Memory B cell (primary cell): Measurements from ENCODE around the gene PARN.

Source experiments
- ATAC-seq: fragments of 150-1000 bp; cut with Tn5 transposase; 2 replicates; pipeline ENCODE4 v1.10.0; 2021; ENCODE audit warnings: low read depth, mild to moderate bottlenecking, moderate library complexity
- DNase-seq, 2 donors: peaks; one replicate each; pipeline ENCODE4 v3.0.0; 2022; ENCODE audit warnings: low spot score in 2 of 2
- H3K27ac Mint-ChIP-seq: one replicate; pipeline ENCODE4 v1.8.0; 2022; ENCODE audit warnings: mild to moderate bottlenecking, moderate library complexity, mixed read lengths
- H3K27me3 Mint-ChIP-seq: one replicate; pipeline ENCODE4 v1.8.0; 2022; ENCODE audit warnings: mixed read lengths
- H3K36me3 Mint-ChIP-seq: one replicate; pipeline ENCODE4 v1.8.0; 2022; ENCODE audit warnings: mild to moderate bottlenecking, mixed read lengths
- H3K4me1 Mint-ChIP-seq: one replicate; pipeline ENCODE4 v1.8.0; 2022; ENCODE audit warnings: mixed read lengths
- H3K4me3 Mint-ChIP-seq: one replicate; pipeline ENCODE4 v1.8.0; 2022; ENCODE audit warnings: mild to moderate bottlenecking, moderate library complexity, mixed read lengths
- H3K9me3 Mint-ChIP-seq: one replicate; pipeline ENCODE4 v1.8.0; 2022; ENCODE audit warnings: mixed read lengths

PARN gene

DNA sequence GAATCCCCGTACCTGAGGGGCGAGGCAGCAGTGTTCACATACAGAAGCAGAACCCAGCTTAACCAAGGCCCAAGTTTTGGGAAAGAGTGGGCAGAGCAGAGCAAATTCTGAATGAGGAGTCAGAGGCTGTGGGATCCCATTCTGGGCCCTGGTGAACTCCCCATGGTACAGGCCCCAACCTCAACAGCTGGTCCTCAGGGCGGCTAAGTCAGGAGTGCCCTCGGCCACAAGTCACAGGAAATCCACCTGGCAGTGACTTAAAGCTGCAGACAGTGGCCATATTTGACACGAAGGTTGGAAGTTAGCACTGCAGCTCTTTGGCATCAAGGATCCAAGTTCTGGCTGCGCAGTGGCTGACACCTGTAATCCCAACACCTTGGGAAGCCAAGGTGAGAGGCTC, 237.1 kb downstream of the PARN start:
- Mint-ChIP-seq H3K4me1 (no peaks in the 10 kb centered on the region), H3K27me3 (no peaks in the 10 kb centered on the region), H3K4me3 (no peak overlapping the region), H3K27ac (no peak overlapping the region), H3K36me3 (no peaks in the 10 kb centered on the region), H3K9me3 (no peaks in the 10 kb centered on the region)
- ATAC-seq (no peak), DNase-seq (no peak)

DNA sequence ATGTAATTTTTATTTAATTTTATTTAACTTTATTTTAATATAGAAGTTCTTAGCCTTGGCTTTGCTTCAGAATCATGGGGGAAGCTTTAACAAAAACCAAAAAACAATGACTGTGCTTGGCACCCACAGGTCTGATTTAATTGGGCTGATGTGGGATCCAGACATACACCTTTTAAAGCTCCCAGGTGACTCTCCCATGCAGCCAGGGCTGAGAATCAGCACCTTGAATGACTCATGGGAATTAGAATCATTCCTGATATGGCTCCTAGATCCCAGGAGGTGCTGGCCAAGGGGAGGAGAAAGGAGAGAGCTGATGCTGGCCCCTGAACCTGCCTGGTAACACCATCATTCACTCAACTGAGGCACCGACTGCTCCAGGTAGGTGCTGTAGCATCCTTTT, 240.7 kb downstream of the PARN start:
- no peak overlapping the region for H3K4me3 Mint-ChIP-seq
- H3K4me1 Mint-ChIP-seq: peaks cover 2% of the 10 kb centered on the region
- ATAC-seq (no peak), DNase-seq (no peak)
- H3K27me3 Mint-ChIP-seq: no peaks in the 10 kb centered on the region
- H3K9me3 Mint-ChIP-seq: no peaks in the 10 kb centered on the region
- no peak overlapping the region for H3K27ac Mint-ChIP-seq
- H3K36me3 Mint-ChIP-seq: no peaks in the 10 kb centered on the region

DNA sequence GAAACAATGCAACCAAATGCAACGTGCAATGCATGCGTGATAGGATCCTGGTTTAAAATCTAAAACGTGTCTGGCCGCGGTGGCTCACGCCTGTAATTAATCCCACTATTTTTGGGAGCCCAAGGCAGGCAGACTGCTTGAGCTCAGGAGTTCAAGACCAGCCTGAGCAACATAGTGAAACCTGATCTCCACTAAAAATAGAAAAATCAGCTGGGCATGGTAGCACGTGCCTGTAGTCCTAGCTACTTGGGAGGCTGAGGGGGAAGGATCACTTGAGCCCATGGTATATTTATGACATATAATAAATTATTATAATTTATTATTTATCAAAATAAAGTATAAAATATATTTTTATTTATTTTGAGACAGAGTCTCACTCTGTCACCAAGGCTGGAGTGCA, 241.8 kb downstream of the PARN start:
- Mint-ChIP-seq H3K4me3 (no peak overlapping the region), H3K27me3 (peaks cover 2% of the 10 kb centered on the region), H3K9me3 (peaks cover 1% of the 10 kb centered on the region), H3K27ac (no peak overlapping the region), H3K36me3 (no peaks in the 10 kb centered on the region), H3K4me1 (peaks cover 2% of the 10 kb centered on the region)
- DNase-seq: no peak
- no peak for ATAC-seq

DNA sequence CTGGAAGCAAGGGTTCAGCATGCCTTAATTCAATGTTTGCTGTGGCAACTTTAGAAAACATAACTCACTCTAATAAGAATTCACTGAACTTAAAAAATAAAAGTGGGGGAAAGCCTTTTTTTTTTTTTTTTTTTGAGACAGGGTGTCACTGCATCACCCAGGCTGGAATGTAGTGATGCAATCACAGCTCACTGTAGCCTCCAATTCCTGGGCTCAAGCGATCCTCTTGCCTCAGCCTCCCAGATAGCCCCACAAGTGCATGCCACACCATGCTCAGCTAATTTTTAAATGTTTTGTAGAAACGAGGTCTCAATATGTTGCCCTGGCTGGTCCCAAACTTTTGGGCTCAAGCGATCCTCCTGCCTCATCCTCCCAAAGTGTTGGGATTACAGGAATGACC, 243.9 kb downstream of the PARN start:
- H3K27ac Mint-ChIP-seq: no peak overlapping the region
- no peak for ATAC-seq
- no peak for DNase-seq

More for the DNA sequence above, 243.9 kb downstream of the PARN start:
- no peak overlapping the region for H3K4me3 Mint-ChIP-seq
- H3K36me3 Mint-ChIP-seq: no peaks in the 10 kb centered on the region
- H3K4me1 Mint-ChIP-seq: peaks cover 2% of the 10 kb centered on the region
- H3K9me3 Mint-ChIP-seq: peaks cover 1% of the 10 kb centered on the region
- H3K27me3 Mint-ChIP-seq: peaks cover 2% of the 10 kb centered on the region
